IPS-NIHi7 (cell line): Measurements from ENCODE around the gene HSF4.
"Not testable (repeated sequence)": the region's sequence is repeated elsewhere in the genome, so short reads cannot be mapped to it uniquely, and the experiment has no call there.

Experiments used
- DNase-seq: peaks from one replicate; pipeline ENCODE4 v3.0.0; 2012; ENCODE audit warnings: mixed read lengths; ENCODE audit errors: extremely low spot score

The HSF4 gene

GRCh38 chr16:67164599-67165061, at the start of gene HSF4:
Gene HSF4, plus strand, starts transcription at chr16:67164745. Its CDS starts 67 bp downstream, at chr16:67164812.
- no peak for DNase-seq

GRCh38 chr16:67114793-67115192, 49.8 kb upstream of the HSF4 start:
- no peak for DNase-seq

GRCh38 chr16:67115639-67116038, 48.9 kb upstream of the HSF4 start:
- DNase-seq, result no peak

- no peak for DNase-seq
Measured at GRCh38 chr16:67116388-67117311, 47.9 kb upstream of the HSF4 start.

GRCh38 chr16:67117716-67118115, 46.8 kb upstream of the HSF4 start:
- no peak for DNase-seq

GRCh38 chr16:67120025-67120424, 44.5 kb upstream of the HSF4 start:
- no peak for DNase-seq

- DNase-seq, result not testable (repeated sequence)
Measured at GRCh38 chr16:67122799-67123198, 41.7 kb upstream of the HSF4 start.

- no peak for DNase-seq
Measured at GRCh38 chr16:67128417-67128816, 36.1 kb upstream of the HSF4 start.

- DNase-seq, result no peak
Measured at GRCh38 chr16:67128887-67129286, 35.7 kb upstream of the HSF4 start.

GRCh38 chr16:67129422-67129821, 35.1 kb upstream of the HSF4 start:
- DNase-seq, result no peak

- DNase-seq, result no peak
Measured at GRCh38 chr16:67137605-67138004, 26.9 kb upstream of the HSF4 start.

- no peak for DNase-seq
Measured at GRCh38 chr16:67141391-67141790, 23.2 kb upstream of the HSF4 start.

GRCh38 chr16:67142342-67142741, 22.2 kb upstream of the HSF4 start:
- DNase-seq, result no peak

- no peak for DNase-seq
Measured at GRCh38 chr16:67144943-67145342, 19.6 kb upstream of the HSF4 start.

GRCh38 chr16:67145746-67146145, 18.8 kb upstream of the HSF4 start:
- DNase-seq, result no peak

GRCh38 chr16:67146523-67147357, 17.8 kb upstream of the HSF4 start:
- no peak for DNase-seq

GRCh38 chr16:67147437-67148140, 17.0 kb upstream of the HSF4 start:
- DNase-seq, result no peak

- DNase-seq, result no peak
Measured at GRCh38 chr16:67148221-67148620, 16.3 kb upstream of the HSF4 start.

- DNase-seq, result no peak
Measured at GRCh38 chr16:67148656-67149275, 15.8 kb upstream of the HSF4 start.

- DNase-seq, result peak; percentile 90
Measured at GRCh38 chr16:67149276-67150046, 15.1 kb upstream of the HSF4 start.
